ENCODE measurements around the gene HIGD2B.
"Not testable (repeated sequence)": the region's sequence is repeated elsewhere in the genome, so short reads cannot be mapped to it uniquely, and the experiment has no call there.

HIGD2B gene

DNA sequence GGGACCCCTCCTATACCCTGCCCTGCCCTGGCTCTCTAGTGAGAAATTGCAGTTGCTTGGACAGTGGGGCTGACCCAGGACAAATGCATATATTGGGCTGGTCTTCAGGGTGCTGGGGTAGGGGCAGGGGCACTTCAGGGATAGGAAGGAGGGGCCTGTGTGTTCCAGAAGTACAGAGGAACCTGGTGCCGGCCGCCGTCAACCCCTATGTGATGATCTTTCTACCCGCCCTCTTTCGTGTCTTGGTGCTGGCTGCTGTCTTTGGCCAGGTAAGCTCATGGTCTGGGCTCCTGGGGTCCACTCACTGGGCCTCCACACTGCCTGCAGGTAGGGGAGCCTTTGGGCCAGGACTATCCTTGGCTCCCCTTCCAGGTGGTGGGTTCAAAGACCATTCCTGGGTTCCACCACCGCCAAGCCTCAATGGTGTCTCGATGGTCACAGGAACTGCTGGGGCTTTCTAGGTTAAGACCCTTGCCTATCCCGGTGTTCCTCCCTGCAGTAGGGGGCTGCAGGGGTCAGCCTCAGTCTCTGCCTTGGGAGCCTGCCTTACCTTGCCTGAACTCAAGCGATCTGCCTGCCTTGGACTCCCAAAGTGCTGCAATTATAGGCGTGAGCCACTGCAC lies 37.2 kb downstream of the HIGD2B start:
- not testable (repeated sequence) for H3K9me3 ChIP-seq (ENCODE audit: control insufficient read depth in 5 of 5, low read length in 5 of 5); H3K36me3 ChIP-seq (ENCODE audit: control insufficient read depth in 5 of 5, insufficient read depth in 5 of 5, low read length in 5 of 5); H3K27ac ChIP-seq (ENCODE audit: low read depth, low read length); H3K27me3 ChIP-seq (ENCODE audit: control insufficient read depth in 5 of 5, insufficient read depth in 4 of 5, low read length in 5 of 5); H3K4me3 ChIP-seq (ENCODE audit: low read depth in 1 of 5, low read length in 5 of 5); H3K9ac ChIP-seq (ENCODE audit: low read length in 5 of 5); H3K4me1 ChIP-seq (ENCODE audit: control insufficient read depth in 5 of 5, insufficient read depth in 5 of 5, low read length in 5 of 5)

DNA sequence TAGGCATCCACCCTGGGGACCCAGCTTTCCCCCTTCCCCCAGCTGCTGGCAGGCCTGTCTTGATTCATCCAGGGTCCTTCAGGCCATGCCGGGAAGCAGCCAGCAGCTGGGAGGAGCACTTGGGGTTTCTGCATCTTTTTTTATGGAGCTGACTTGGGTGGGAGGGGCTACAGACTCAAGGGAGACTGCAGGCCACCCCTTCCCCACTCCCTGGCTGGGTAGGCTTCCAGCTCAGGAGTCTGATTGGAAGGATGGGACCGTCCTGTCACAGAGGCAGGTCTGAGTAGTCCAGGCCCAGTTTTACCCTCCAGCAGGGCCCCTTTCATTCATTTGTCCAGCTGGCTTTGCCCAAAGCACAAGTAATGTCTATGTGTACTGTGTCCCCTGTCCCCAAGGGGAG lies 43.7 kb downstream of the HIGD2B start:
- H3K27me3 ChIP-seq (ENCODE audit: control insufficient read depth in 5 of 5, insufficient read depth in 4 of 5, low read length in 5 of 5); H3K4me1 ChIP-seq (ENCODE audit: control insufficient read depth in 5 of 5, insufficient read depth in 5 of 5, low read length in 5 of 5); H3K9ac ChIP-seq (ENCODE audit: low read length in 5 of 5); H3K9me3 ChIP-seq (ENCODE audit: control insufficient read depth in 5 of 5, low read length in 5 of 5); H3K4me3 ChIP-seq (ENCODE audit: low read depth in 1 of 5, low read length in 5 of 5); H3K27ac ChIP-seq (ENCODE audit: low read depth, low read length); H3K36me3 ChIP-seq (ENCODE audit: control insufficient read depth in 5 of 5, insufficient read depth in 5 of 5, low read length in 5 of 5): not testable (repeated sequence)

DNA sequence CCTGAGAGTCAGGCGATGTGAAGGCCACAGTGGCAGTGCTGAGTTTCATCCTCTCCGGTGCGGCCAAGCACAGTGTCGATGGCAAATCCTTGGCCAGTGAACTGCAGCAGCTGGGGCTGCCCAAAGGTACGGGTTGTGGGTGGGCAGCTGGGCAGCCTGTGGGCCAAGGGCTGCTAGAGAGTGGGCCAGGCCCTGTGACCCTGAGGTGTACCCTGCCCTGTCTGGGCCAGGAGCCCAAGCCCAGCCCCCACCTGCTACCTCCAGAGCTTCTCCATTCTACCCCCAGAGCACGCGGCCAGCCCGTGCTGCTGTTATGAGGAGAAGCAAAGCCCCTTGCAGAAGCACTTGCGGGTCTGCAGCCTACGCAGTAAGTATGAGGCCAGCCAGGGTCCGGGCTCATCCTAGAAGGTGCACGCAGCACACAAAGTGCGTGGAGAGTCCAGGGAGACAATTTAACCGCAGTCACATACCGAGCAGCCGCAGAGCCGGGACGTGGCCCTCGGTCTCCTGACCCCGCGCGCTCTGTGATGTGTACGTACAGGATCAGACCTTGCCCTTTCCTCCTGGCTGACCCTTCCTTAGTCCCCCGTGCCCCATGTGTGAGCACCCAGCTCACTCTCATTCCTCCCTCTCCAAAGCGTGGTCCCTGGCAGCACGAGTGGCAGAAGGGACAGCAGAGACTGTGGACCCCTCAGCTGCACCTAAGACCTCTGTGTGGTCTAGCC lies 46.1 kb downstream of the HIGD2B start:
- H3K27me3 ChIP-seq (ENCODE audit: control insufficient read depth in 5 of 5, insufficient read depth in 4 of 5, low read length in 5 of 5); H3K4me3 ChIP-seq (ENCODE audit: low read depth in 1 of 5, low read length in 5 of 5); H3K36me3 ChIP-seq (ENCODE audit: control insufficient read depth in 5 of 5, insufficient read depth in 5 of 5, low read length in 5 of 5); H3K4me1 ChIP-seq (ENCODE audit: control insufficient read depth in 5 of 5, insufficient read depth in 5 of 5, low read length in 5 of 5); H3K27ac ChIP-seq (ENCODE audit: low read depth, low read length); H3K9ac ChIP-seq (ENCODE audit: low read length in 5 of 5); H3K9me3 ChIP-seq (ENCODE audit: control insufficient read depth in 5 of 5, low read length in 5 of 5): not testable (repeated sequence)

DNA sequence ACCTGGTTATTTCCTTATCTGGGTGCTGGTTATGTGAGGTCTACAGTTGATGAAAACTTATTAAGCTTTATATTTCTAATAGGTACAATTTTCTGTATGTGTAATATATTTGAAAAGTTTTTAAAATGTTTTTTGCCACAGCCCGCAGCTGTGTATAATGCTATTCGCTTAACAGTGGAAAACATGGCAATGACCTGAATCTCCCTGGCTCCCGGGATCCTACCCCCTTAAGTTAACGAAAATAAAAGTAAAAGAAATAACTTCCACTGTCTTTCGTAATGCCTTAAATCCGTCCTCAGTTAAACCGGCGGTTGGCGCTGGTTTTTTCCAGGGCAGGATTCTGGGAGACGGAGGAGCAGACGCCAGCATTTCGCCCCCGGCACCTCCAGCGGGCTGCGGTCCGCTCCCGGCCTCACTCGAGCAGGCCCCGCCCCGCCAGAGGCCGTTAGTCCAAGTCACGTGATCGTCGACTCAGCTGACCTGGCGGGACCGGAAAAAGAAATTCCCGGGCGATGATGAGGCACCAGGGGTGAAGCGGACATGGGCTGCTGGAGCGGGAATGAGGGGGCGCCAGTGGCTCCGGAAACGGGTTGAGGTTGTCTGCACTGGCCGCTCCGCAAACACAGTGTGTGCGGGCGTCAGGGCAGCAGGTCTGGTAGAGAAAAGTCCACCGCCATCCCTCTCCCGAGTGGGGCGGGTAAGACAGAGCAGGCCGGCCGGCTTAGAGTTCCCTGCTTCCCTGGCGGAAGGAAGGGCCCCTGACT lies 49.3 kb downstream of the HIGD2B start:
- H3K27ac ChIP-seq (ENCODE audit: low read depth, low read length); H3K27me3 ChIP-seq (ENCODE audit: control insufficient read depth in 5 of 5, insufficient read depth in 4 of 5, low read length in 5 of 5); H3K4me1 ChIP-seq (ENCODE audit: control insufficient read depth in 5 of 5, insufficient read depth in 5 of 5, low read length in 5 of 5); H3K9ac ChIP-seq (ENCODE audit: low read length in 5 of 5); H3K36me3 ChIP-seq (ENCODE audit: control insufficient read depth in 5 of 5, insufficient read depth in 5 of 5, low read length in 5 of 5); H3K9me3 ChIP-seq (ENCODE audit: control insufficient read depth in 5 of 5, low read length in 5 of 5): not testable (repeated sequence)
- H3K4me3 ChIP-seq (ENCODE audit: low read depth in 1 of 5, low read length in 5 of 5), result peak overlapping the region in 2 of 5 donors; percentile 44 to 47

DNA sequence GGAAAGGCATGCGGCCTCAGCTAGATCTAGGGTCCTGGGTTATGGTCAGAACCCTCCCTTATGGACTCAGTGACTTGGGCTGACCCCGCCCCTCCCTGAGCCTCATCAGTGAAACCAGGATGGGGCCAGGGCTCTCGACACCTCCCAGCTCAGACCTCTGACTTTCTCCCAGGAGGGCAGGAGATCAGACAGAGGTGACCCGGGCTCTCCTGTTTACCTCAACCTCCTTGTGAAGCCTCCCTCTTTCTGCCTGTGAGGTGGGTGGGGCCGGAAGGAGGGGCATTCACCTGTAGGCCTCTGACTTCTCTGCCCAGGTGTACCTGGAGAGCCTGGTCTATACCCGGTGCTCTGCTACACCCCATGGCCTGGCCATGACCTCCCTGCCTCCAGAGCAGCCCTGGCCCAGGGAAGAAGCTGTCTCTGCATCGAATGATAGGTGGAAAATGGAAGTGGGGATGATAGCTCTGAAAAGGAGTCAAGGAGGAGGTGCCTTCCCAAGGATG lies 56.9 kb downstream of the HIGD2B start:
- H3K27ac ChIP-seq (ENCODE audit: low read depth, low read length); H3K4me3 ChIP-seq (ENCODE audit: low read depth in 1 of 5, low read length in 5 of 5); H3K36me3 ChIP-seq (ENCODE audit: control insufficient read depth in 5 of 5, insufficient read depth in 5 of 5, low read length in 5 of 5); H3K4me1 ChIP-seq (ENCODE audit: control insufficient read depth in 5 of 5, insufficient read depth in 5 of 5, low read length in 5 of 5); H3K9me3 ChIP-seq (ENCODE audit: control insufficient read depth in 5 of 5, low read length in 5 of 5); H3K9ac ChIP-seq (ENCODE audit: low read length in 5 of 5); H3K27me3 ChIP-seq (ENCODE audit: control insufficient read depth in 5 of 5, insufficient read depth in 4 of 5, low read length in 5 of 5): not testable (repeated sequence)

DNA sequence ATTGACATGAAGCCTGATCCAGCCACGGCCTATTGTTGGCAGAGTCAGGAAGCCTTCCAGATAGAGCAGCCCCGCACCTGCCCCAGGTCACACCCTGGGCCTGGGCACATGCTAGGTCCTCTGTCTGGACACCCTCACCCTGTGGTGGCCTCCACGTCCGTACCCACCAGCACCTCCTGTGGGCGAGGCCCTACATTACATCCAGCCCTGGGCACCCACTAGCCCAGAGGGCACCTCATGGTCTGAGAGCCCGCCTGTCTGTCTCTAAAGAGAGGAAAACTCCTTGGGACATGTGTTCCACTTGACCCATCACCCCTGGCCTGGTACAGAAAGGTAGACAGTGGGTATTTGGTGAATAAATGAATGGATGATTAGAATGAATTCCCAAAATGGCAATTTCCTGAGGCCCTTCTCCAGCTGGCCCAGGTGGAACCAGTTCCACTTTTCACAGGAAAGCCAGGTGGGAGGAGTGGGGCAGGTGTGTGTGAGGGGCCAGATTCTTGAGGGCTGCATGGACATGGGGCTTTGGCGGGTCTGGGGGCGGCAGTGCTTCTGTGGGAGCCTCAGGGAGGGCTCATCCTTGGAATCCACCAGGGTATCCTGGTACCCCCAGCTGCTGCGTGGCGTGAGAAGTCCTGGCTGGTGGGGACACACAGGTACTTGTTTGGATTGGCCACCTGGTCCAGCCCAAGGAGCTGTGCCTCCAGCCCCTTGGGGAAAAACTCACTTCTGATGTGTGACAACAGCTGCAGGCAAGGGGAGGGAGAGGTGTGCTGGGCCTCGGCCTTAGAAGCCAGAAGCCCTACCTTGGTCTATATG lies 57.5 kb downstream of the HIGD2B start:
- not testable (repeated sequence) for H3K4me1 ChIP-seq (ENCODE audit: control insufficient read depth in 5 of 5, insufficient read depth in 5 of 5, low read length in 5 of 5)

DNA sequence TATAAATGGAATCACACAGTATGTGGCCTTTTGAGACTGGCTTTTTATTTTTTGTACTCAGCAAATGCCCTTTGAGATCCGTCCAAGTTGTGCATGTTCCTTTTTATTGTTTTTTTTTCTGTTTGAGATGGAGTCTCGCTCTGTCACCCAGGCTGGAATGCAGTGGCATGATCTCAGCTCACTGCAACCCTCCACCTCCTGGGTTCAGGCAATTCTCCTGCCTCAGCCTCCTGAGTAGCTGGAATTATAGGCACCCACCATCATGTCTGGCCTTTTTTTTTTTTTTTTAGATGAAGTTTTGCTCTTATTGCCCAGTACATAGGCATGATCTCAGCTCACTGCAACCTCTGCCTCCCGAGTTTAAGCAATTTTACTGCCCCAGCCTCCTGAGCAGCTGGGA lies 59.8 kb downstream of the HIGD2B start:
- H3K9me3 ChIP-seq (ENCODE audit: control insufficient read depth in 5 of 5, low read length in 5 of 5); H3K36me3 ChIP-seq (ENCODE audit: control insufficient read depth in 5 of 5, insufficient read depth in 5 of 5, low read length in 5 of 5): not testable (repeated sequence)

More for the DNA sequence above, 57.5 kb downstream of the HIGD2B start:
- H3K36me3 ChIP-seq (ENCODE audit: control insufficient read depth in 5 of 5, insufficient read depth in 5 of 5, low read length in 5 of 5); H3K4me3 ChIP-seq (ENCODE audit: low read depth in 1 of 5, low read length in 5 of 5); H3K27me3 ChIP-seq (ENCODE audit: control insufficient read depth in 5 of 5, insufficient read depth in 4 of 5, low read length in 5 of 5); H3K9me3 ChIP-seq (ENCODE audit: control insufficient read depth in 5 of 5, low read length in 5 of 5); H3K27ac ChIP-seq (ENCODE audit: low read depth, low read length); H3K9ac ChIP-seq (ENCODE audit: low read length in 5 of 5): not testable (repeated sequence)

More for the DNA sequence above, 59.8 kb downstream of the HIGD2B start:
- H3K27ac ChIP-seq (ENCODE audit: low read depth, low read length); H3K9ac ChIP-seq (ENCODE audit: low read length in 5 of 5); H3K27me3 ChIP-seq (ENCODE audit: control insufficient read depth in 5 of 5, insufficient read depth in 4 of 5, low read length in 5 of 5); H3K4me1 ChIP-seq (ENCODE audit: control insufficient read depth in 5 of 5, insufficient read depth in 5 of 5, low read length in 5 of 5); H3K4me3 ChIP-seq (ENCODE audit: low read depth in 1 of 5, low read length in 5 of 5): not testable (repeated sequence)
